ENCODE measurements around the gene FEM1C. TPM values are rescaled to one million over a fixed set of nuclear protein-coding genes. Genes with fewer than 3 reads are reported as not detected.

Gene FEM1C
- total and polyA plus RNA-seq, 10 donors: 3.1 to 22.7 (median 16.9) TPM

DNA sequence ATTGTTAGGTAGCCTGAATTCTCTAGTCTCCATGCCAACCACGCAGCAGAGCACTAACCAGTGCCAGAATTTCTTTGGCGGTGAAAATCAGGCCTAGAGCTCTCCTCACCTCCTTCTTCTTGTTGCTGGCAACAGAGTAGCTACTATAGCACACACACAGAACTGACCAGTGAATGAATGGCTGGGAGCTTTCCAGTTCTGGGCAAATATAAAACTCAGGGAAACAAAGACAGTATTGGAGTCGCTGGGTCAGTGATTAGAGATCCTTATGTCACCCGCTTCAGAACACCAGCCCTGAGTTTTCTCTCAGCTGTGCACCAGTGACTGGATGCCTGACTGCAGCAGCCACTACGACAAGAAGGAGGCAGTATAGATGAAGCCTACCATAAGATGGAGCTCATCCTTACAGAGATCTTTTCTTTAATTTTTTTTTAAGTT, 26.9 kb upstream of the FEM1C start:
- no peak for DNase-seq
- intact Hi-C loops (cut with DNase I; ENCODE audit: low total_unique reads): loop anchor here (5.0 kb wide), 1 partner anchor 259 kb away; no protein-coding TSS in a partner anchor

DNA sequence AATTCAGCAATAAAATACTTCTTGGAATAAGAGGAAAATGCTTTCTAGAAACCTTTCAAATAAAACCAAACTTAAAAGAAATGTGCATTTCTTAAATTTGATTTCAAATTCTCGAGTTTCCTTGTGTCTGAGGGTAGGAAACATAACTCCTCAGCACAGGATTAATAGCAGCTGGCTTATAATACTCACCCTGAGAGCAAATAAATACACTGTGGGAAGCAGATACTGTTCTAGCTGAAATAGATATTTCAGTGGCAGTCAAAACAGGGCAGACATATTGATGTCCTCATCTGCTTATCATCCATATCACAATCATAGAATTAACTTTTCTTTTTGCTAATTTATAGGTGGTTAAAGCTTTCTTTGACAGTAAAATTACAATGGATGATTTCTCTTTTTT, 24.1 kb upstream of the FEM1C start:
- H3K4me1 ChIP-seq: no peaks in the 10 kb centered on the region
- H3K27ac ChIP-seq: no peak overlapping the region
- no peaks in the 10 kb centered on the region for H3K9me3 ChIP-seq
- H3K36me3 ChIP-seq: no peaks in the 10 kb centered on the region
- DNase-seq: no peak
- H3K4me3 ChIP-seq: no peak overlapping the region
- 81 to 91% (median 86%) methylated on average over 1 of the region's 1 CpG for WGBS, 5 donors
- no peaks in the 10 kb centered on the region for H3K27me3 ChIP-seq (replicated peaks in 1 of 7)
- intact Hi-C loops (cut with DNase I; ENCODE audit: low total_unique reads): no loop called here
- TF ChIP-seq POLR2A (IDR thresholded peaks at IDR 0.05) (no peak), POLR2AphosphoS5 (IDR thresholded peaks at IDR 0.05) (no peak)
- TF ChIP-seq, protein P1, sequence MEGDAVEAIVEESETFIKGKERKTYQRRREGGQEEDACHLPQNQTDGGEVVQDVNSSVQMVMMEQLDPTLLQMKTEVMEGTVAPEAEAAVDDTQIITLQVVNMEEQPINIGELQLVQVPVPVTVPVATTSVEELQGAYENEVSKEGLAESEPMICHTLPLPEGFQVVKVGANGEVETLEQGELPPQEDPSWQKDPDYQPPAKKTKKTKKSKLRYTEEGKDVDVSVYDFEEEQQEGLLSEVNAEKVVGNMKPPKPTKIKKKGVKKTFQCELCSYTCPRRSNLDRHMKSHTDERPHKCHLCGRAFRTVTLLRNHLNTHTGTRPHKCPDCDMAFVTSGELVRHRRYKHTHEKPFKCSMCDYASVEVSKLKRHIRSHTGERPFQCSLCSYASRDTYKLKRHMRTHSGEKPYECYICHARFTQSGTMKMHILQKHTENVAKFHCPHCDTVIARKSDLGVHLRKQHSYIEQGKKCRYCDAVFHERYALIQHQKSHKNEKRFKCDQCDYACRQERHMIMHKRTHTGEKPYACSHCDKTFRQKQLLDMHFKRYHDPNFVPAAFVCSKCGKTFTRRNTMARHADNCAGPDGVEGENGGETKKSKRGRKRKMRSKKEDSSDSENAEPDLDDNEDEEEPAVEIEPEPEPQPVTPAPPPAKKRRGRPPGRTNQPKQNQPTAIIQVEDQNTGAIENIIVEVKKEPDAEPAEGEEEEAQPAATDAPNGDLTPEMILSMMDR (IDR thresholded peaks at IDR 0.05 in 8 of 11, conservative IDR thresholded peaks at IDR 0.05 in 3 of 11): no peak

More for the DNA sequence above, 26.9 kb upstream of the FEM1C start:
- no peak overlapping the region for H3K27ac ChIP-seq
- H3K36me3 ChIP-seq: no peaks in the 10 kb centered on the region
- TF ChIP-seq, protein P1 (IDR thresholded peaks at IDR 0.05 in 8 of 11, conservative IDR thresholded peaks at IDR 0.05 in 3 of 11): no peak
- no peak for TF ChIP-seq POLR2A (IDR thresholded peaks at IDR 0.05)
- TF ChIP-seq POLR2AphosphoS5 (IDR thresholded peaks at IDR 0.05): no peak
- H3K27me3 ChIP-seq (replicated peaks in 1 of 7): no peaks in the 10 kb centered on the region
- no peaks in the 10 kb centered on the region for H3K9me3 ChIP-seq
- H3K4me3 ChIP-seq: no peak overlapping the region
- WGBS, 5 donors: 87 to 95% (median 91%) methylated on average over 5 of the region's 5 CpGs
- H3K4me1 ChIP-seq: peaks cover 0 to 7% (median 0%) of the 10 kb centered on the region in 6 donors

DNA sequence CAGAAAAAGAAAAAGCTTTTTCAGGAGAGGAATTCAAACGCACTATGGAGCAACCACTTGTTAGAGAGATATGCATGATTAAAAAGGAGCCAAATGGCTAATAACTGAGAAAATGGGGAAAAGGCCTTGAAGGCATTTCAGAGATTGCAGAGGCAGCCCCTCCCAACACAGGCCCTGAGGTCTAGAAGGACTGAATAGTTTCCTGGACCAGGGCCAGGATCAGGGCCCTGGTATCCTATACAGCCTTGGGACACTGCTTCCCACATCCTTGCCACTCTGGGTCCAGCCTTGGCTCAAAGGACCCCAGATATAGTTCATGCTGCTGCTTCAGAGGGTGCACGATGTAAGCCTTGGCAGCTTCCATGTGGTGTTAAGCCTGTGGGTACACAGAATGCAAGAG, 20.7 kb upstream of the FEM1C start:
- Histone ChIP-seq H3K36me3 (no peaks in the 10 kb centered on the region), H3K9me3 (no peaks in the 10 kb centered on the region), H3K4me1 (no peaks in the 10 kb centered on the region), H3K4me3 (no peak overlapping the region), H3K27ac (no peak overlapping the region), H3K27me3 (replicated peaks in 1 of 7) (no peaks in the 10 kb centered on the region)
- WGBS, 5 donors: 72 to 86% (median 79%) methylated on average over 1 to 2 of the region's 2 CpGs
- TF ChIP-seq POLR2A (IDR thresholded peaks at IDR 0.05): no peak
- TF ChIP-seq, protein P1 (IDR thresholded peaks at IDR 0.05 in 8 of 11, conservative IDR thresholded peaks at IDR 0.05 in 3 of 11): no peak
- no peak for TF ChIP-seq POLR2AphosphoS5 (IDR thresholded peaks at IDR 0.05)
- no peak for DNase-seq
- intact Hi-C loops (cut with DNase I; ENCODE audit: low total_unique reads): no loop called here

GRCh38 chr5:115561176-115561575, 16.6 kb upstream of the FEM1C start:
- no peaks in the 10 kb centered on the region for H3K9me3 ChIP-seq
- 89 to 97% (median 93%) methylated on average over 3 of the region's 3 CpGs for WGBS, 5 donors
- TF ChIP-seq, protein P1 (IDR thresholded peaks at IDR 0.05 in 8 of 11, conservative IDR thresholded peaks at IDR 0.05 in 3 of 11): no peak
- TF ChIP-seq POLR2AphosphoS5 (IDR thresholded peaks at IDR 0.05) (no peak), POLR2A (IDR thresholded peaks at IDR 0.05) (no peak)

More at GRCh38 chr5:115561176-115561575, 16.6 kb upstream of the FEM1C start:
- no peak overlapping the region for H3K4me3 ChIP-seq
- H3K36me3 ChIP-seq: no peaks in the 10 kb centered on the region
- intact Hi-C loops (cut with DNase I; ENCODE audit: low total_unique reads): no loop called here
- H3K27me3 ChIP-seq (replicated peaks in 1 of 7): no peaks in the 10 kb centered on the region
- H3K4me1 ChIP-seq: peaks cover 0 to 15% (median 0%) of the 10 kb centered on the region in 6 donors
- DNase-seq: no peak
- no peak overlapping the region for H3K27ac ChIP-seq

Data from spleen (tissue), 11 donors.